GM18498 (cell line): ENCODE measurements around the gene LRAT.

Experiments
- ATAC-seq: cut with Tn5 transposase; IDR thresholded peaks from one replicate; pipeline ENCODE4 v1.9.1; 2021; ENCODE audit warnings: mild to moderate bottlenecking, moderate library complexity; ENCODE audit not compliant: unreplicated experiment

The LRAT gene

DNA sequence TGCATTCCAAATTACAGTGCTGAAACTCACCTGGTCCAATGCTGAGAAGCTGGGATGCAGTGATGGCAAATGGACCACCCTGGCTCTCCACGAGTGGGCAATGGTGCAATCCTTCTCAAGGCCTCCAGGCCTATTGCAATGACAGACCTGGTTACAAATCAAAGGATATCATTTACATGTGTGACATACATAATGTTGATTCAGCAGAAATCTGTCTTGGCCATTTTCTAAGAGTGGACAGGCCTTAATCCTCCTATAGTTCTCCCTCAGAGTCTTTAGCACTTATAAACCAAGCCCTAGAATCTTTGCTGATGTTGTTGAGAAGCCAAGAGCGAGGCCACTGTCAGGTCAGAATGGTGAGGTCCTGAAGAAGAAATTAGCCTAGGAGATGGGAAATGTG is 17.1 kb downstream of the LRAT start:
- ATAC-seq: no peak

DNA sequence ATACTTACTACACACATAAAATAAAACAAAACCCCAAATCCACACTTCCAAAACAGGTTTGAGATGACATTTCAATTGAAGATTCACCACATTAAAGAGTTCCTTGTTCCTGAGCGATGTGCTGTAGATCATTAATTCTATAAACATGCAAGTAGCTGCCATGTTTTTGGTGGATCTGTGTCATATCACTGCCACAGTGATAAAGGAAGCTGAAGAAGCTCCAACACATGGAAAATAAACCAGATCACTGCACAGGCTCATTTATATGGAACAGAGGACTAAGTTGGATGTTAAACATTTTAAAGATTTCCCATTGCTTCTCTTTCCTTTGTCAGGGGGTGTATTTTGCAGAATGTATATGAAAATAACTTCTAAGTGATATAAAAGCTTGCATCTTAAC is 34.5 kb downstream of the LRAT start:
- no peak for ATAC-seq

DNA sequence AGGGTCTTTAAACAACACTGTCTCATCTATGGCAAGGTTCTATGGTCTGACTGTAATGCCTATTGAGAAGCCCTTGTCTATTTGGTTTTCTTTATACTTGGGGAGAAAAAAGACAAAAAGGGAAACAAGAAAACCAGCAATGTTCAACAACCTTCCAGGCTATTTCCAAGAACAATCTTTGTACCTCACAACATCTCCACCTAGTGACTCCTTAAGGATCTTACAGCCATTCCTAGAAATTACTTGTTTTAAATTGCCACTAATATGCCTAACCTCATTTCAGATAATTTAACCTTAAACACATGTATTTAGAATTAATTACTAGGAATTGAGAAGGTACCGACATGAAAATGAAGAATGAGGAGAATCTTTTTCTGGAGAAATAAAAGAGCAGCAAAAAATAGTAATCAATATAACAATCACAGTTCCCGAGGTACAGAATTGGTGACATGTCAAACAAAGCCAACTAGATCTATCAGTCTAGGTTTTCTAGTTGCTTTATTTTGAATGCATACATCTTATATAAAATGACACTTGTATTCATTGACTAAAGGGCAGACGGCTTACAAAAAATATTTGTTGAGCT is 35.7 kb downstream of the LRAT start:
- ATAC-seq: no peak

DNA sequence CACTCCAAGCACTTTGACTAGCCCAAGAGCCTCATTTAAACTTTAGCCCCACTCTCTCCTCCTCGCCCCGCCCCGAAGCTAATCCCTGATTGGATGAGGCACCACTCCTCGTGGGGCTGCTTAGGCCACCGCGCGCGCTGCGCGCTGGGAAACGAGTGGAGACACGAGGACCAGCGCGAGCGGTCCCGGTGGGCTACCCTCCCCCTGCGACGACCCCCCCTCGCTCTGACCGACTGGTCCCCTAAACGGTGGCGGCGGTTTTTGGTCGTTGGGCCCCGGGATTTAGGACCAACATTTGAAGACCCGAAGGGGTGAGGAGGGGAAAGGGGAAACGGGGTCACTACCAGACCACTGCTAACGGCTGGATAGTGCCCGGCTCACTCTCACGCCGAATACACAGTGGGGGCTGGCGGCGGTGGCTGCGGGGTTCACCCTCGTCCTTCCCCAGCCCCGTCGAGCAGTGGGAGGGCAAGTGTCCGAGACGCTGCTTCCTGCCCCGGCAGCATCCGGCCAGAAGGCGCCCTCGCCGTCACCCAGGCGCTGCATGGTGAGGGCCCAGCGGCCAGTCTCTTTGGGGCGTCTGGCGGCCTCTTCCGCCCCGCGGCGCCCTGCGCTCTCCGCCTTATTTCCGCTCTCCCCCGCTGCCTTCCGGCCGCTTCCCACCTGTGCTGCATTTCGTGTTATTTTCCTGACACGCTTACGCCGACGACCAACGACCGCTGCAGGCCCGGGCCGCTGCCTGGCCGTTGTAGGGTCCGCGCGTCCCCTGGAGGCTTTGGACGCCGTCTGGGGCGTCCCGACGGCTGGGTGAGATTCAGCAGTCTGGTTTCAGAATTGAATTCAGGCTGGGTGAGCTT is 37.6 kb downstream of the LRAT start, which contains the start of gene RBM46:
TSS of gene RBM46 (plus strand) at position 147 of the 857 bp plus-strand sequence. CDS start 15,481 bp downstream, outside the sequence.
- no peak for ATAC-seq

DNA sequence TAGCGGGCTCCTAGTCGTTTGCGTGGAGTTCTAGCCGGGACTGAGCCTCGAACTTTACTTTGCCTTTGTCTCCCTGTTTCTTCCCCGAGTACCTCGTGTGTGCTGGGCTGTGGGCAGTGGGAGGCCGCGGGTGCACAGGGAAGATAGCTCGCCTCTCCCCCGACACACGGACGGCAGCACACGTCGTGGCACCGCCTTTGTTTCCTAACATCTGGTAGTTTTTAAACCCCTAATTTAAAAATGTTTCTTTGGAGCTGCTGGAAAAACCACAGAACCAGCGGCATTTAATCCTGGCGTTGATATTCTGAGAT is 38.1 kb downstream of the LRAT start:
- ATAC-seq: no peak
